NCI-H748 treated with DMSO at 0.1 percent for 48 hours (cell line): ENCODE measurements around the gene SMIM29.

Experiments
- DNase-seq: peaks from one replicate; lab custom pipeline; 2025; lab: John Stamatoyannopoulos, UW

SMIM29 gene

GRCh38 chr6:34226066-34226465 lies 22.7 kb downstream of the SMIM29 start:
- no peak for DNase-seq

GRCh38 chr6:34225551-34225950 lies 23.3 kb downstream of the SMIM29 start:
- no peak for DNase-seq

DNA sequence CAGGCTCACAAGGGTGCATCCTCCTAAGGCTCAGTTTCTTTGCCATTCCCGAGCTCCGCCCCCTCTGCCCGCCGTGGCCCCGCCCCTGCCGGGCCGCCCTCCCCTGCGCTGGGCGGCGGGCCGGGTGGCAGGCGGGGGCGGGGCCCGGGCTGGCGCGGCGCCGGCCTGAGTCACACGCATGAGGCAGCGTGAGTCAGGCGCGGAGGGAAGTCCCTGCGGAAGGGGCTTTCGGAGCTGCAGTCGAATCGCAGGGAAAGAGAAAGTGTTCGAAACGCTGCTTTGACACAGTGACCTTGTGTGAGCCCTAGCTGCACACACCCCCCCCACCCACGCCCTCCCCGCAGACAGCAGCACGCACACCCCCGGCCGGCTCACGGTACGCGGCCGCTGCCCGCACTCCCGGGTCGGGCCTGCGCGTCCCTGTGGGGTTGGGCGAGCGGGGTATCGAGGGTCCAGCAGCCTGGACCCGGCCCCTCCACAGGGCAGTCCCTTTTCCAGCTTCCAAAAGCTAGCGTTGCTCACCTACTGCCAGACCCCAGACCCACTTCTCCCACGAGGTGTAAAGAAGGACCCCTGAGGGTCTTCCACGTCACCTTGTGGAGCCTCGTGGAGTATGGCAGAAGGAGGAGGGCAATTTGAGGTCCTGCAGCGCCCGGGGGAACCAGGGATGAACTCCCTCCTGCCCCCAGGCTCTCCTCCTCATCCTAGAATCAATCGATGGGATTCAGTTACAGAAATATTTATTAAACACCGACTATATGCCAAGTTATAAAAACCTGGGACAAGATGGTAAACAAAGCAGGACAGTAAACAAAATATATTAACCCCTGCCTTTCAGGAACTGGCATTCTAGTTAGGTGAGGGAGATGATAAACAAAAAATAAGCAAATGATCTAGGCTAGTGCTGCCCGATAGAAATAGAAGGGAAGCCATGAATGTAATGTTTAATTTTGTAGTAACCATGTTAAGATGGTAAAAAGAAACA lies 24.6 kb downstream of the SMIM29 start:
- peak; percentile 87 for DNase-seq

- no peak for DNase-seq
These were observed 25.3 kb downstream of the SMIM29 start for GRCh38 chr6:34223381-34223955.

- DNase-seq, result no peak
These were observed 30.1 kb downstream of the SMIM29 start for GRCh38 chr6:34218691-34219090.

DNA sequence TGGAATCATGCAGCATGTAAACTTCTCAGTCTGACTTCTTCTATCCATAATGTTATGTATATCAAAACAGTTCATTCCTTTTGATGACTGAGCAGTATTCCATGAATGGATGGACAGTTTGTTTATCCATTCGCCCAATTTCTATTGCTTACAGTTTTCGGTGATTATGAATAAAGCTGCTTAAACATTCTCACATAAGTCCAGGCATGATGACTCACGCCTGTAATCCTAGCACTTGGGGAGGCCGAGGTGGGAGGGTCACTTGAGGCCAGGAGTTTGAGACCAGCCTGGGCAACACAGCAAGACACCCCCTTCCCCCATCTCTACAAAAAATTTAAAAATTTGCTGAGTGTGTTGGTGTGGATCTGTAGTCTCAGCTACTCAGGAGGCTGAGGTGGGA lies 35.0 kb downstream of the SMIM29 start:
- DNase-seq, result no peak

- DNase-seq, result no peak
These were observed 40.9 kb downstream of the SMIM29 start for GRCh38 chr6:34207695-34208443.

- DNase-seq, result no peak
These were observed 42.1 kb downstream of the SMIM29 start for GRCh38 chr6:34206726-34207125.

DNA sequence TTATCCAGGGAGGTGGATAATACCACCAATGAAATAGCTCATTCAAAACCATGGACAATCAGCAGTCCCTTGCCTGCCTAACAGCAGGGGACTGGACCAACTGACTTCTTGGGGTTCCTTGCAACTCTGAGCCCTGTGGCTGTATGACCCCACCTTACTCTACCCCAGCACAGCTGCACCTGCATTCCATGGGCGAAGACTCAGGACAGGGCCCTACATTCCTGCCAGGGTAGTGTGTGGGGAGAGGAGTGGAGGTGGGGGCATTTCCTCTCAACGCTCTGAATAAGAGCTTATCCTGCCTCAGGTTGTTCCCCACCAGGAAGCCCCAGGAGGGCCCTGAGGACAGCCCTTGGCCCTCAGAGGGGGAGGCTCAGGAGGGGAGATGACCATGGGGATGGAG lies 42.9 kb downstream of the SMIM29 start:
- no peak for DNase-seq

DNA sequence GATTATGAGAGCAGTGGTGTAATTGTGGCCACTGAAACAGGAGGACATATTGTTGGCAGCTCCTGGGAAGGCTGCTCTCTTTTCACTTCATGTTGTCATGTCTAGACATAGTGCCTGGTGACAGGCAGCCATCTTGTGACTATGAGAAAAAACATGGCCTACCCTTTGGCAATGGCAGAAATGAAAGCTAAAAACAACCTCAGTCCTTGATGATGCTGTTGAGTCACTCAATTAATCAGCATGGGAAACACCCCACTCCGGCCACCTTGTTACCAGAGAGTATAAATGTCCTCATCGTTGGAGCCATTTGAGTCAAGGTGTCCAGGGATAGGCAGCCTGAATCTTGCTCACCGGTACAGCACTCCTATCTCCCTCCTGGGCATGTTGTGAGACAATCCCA lies 43.3 kb downstream of the SMIM29 start:
- DNase-seq, result no peak

GRCh38 chr6:34204693-34205092 lies 44.1 kb downstream of the SMIM29 start:
- no peak for DNase-seq

- DNase-seq, result no peak
These were observed 46.2 kb downstream of the SMIM29 start for GRCh38 chr6:34202329-34203201.

DNA sequence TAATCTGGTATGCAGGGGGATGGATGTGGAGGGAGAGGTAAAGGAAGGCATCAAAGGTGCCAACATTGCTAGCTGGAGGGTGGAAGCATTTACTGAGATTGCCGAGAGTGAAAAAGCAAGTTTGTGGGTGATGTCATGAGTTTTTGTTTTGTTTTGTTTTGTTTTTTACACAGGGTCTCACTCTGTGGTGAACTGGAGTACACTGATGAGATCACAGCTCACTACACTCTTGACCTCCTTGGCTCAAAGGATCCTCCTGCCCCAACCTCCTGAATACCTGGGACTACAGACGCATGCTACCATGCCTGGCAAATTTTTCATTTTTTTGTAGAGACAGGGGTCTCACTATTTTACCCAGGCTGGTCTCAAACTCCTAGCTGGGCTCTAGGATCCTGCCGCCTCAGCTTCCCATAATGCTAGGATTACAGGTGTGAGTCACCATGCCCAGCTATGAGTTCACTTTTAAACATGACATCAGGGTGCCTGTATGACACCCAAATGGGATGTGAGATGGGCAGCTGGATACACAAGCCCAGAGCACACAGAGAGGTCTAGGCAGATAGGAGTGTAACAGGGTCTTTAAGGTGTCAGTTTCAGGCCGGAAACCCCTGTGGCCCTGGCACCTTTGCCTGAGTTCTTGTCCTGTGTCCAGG lies 47.2 kb downstream of the SMIM29 start:
- DNase-seq, result no peak

- no peak for DNase-seq
These were observed 48.4 kb downstream of the SMIM29 start for GRCh38 chr6:34200340-34200971.

DNA sequence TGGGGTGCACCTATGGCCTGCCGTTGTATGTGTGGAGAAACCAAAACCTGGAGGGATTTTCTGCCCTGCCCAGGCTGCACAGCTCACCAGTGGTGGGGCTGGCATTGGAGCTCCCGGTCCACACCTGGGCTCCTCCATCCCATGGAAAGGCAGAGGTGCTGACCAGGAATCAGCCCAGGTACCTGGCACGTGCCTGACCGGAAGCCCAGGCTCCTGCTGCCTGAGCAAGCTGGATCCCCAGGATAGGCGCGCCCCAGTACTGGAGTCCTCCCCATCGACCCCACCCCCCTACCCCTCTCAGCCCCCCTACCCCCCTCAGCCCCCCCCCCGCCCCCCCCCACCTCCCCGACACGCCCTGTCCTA lies 52.0 kb downstream of the SMIM29 start:
- no peak for DNase-seq
